ENCODE results near the gene TMEM250. TPM values are rescaled to one million over a fixed set of nuclear protein-coding genes. Genes with fewer than 3 reads are reported as not detected.

The TMEM250 gene
- total RNA-seq, 1 donor from 2014 or later = 37.5 TPM

DNA sequence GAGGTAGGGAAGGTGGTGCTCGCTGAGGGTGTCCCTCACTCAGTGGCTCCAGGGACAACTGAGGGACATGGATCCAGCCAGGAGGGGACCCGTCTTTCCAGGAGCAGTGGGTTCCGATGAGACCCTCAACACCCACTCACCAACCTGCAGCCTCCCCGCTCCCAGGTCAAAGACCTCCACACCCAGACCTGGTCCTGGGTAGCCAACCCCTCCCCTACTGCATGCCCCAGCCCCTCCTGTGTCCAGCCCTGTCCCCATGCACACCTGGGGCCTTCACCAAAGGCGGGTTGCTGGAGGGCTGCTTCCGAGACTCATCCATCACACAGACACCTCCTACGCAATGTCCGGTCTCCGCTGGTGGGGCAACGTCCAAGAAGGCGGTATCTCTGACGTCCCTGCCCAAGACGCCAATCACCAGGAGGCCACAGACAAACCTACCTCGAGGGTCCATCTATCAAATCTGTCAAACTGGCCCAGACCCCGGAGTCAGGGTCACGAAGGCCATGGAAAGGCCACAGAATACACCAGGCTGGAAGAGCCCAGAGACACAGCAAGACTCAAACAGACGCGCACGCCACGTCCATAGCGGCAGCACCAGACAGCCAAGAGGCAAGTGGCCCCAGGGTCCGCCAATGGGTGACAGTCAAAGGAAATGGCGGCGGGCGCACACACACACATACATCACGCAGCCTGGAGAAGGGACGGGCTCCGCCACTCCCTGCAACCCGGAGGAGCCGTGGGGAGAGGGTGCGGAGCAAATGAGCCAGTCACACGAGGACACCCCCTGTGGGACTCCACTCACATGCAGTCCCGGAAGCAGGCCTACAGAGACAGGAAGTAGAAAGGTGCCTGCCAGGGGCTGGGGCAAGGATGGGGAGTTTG, 34.4 kb downstream of the TMEM250 start:
- TF ChIP-seq, protein P1, sequence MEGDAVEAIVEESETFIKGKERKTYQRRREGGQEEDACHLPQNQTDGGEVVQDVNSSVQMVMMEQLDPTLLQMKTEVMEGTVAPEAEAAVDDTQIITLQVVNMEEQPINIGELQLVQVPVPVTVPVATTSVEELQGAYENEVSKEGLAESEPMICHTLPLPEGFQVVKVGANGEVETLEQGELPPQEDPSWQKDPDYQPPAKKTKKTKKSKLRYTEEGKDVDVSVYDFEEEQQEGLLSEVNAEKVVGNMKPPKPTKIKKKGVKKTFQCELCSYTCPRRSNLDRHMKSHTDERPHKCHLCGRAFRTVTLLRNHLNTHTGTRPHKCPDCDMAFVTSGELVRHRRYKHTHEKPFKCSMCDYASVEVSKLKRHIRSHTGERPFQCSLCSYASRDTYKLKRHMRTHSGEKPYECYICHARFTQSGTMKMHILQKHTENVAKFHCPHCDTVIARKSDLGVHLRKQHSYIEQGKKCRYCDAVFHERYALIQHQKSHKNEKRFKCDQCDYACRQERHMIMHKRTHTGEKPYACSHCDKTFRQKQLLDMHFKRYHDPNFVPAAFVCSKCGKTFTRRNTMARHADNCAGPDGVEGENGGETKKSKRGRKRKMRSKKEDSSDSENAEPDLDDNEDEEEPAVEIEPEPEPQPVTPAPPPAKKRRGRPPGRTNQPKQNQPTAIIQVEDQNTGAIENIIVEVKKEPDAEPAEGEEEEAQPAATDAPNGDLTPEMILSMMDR (conservative IDR thresholded peaks at IDR 0.05; ENCODE audit: low read depth, low read length) = no peak
- H3K4me3 ChIP-seq (ENCODE audit: low read depth, low read length) = no peak overlapping the region
- DNase-seq (ENCODE audit: low read depth) = no peak

DNA sequence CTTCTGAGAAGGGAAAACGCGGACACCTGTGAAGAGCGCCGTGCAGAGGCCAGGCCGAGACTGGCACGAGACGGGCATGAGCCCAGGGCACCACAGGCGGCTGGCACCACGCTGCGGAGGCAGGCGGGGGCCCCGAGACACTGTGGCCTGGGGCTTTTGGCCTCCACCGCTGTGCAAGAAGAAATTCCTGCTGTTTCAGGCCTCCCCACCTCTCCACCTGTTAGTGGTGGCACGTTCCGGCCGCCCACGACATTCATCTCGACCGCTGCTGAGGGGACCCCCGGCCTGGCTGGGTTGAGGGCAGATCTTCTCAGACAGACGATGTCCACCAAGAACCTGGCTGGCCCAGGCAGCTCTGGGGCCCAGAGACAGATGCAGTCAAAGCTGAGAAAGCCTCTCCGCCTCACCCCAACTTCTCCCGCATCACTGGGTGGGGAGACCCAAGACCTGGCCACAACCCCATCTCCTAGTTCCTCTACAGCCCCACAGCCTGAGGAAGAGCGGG, 35.1 kb downstream of the TMEM250 start:
- TF ChIP-seq, protein P1 (conservative IDR thresholded peaks at IDR 0.05; ENCODE audit: low read depth, low read length) = no peak
- H3K4me3 ChIP-seq (ENCODE audit: low read depth, low read length) = no peak overlapping the region
- no peak for DNase-seq (ENCODE audit: low read depth)

DNA sequence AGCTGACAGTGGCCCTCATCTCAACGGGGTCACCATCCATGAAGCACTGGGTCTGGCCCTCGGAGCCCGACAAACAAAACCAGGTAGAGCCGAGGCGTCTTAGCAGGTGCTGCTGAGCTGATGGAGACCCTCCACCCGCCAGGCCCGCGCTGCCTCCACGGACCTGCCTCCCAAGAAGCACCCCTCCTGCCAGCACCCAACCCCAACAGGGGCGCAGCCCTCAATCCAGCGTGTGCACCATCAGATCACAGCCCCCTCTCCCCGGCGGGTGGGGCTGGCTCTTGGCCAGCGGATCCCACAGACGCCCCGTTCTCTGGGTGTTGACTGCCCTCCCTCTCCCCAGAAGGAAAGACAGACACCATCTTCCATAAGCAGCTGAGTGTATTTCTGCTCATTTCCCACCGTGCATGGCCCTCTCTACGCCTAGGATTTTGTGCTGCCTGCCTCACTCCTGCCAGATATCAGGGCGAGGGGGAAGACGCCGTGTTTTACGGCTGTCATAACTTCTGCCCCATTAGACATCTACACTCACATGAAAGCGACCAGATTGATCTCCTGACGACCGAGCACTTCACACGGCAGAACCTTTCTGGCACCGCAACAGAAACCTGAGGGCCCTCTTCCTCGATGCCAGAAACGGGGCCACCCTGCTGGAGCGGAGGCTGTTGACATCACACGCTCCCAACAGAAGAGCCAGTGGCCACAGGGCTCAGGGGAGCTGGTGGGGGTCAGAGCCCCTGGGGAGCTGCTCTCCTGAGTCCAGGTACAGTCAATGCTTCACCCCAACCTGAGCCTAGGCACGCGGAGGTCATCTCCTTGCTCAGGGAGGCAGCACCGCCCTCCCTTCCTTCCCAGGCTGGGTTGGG, 35.9 kb downstream of the TMEM250 start:
- H3K4me3 ChIP-seq (ENCODE audit: low read depth, low read length) = no peak overlapping the region
- TF ChIP-seq, protein P1 (conservative IDR thresholded peaks at IDR 0.05; ENCODE audit: low read depth, low read length) = no peak
- DNase-seq (ENCODE audit: low read depth) = no peak

DNA sequence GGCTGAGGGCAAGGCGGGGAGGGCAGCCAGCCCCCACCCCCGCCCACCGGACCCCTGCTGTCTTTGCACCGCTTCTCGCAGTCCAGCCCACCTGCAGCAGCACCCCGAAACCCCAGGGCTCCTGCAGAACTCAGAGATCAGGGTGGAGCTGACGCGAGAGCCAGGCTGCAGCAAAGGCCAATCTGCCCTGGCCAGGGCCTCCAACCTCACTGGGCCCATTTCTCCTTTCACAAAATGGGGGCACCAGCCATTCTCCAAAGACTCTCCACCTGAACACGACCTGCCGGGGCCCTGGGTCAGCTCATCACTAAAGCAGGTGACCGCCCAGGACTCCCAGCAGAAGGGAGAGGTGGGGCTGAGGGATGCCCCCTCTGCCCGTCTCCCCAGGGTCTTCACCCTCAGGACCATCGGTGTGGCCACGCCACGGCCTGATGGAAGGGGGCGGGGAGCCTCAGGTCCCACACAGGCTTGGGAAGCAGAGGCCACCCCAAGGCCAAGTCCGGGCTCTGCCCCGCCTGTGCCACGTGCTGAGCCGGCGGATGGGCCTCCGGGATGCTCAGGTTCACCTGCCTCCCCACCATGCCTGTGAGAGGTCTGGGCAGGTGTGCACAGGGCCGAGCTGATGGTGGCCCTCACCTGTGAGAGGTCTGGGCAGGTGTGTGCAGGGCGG, 36.7 kb downstream of the TMEM250 start:
- TF ChIP-seq, protein P1 (conservative IDR thresholded peaks at IDR 0.05; ENCODE audit: low read depth, low read length) = no peak

DNA sequence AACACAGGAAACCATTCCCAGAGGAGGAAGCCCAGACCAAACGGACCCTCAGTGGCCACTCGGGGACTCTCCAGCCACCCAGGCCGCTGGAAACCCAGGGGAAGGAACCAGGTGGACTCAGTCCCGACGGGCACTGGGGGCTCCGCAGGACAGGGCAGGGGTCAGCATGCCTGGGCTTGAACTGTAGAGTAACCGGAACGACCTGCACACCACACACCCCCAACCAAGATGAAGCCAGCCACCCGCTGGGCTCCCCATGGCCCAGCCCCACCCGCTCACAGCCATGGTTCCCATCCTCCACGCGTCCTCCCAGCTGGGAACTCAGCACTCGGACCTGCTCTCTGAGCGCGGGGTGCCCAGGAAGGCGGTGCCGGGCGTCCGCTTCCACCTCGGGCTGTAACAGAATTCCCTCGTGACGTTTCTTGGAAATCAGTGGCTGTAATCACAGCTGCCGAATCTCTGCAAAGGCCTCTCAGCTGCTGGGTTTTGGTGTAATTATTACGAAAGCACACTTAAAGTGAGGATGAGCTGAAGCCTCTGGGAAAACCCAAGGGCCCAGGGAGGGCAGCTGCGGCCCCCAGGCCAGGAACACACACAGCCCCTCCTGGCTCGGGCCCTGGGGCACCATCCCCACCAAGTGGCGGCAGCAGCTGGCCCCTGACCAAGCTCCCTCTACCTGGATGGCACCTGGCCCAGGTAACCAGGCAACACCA, 37.4 kb downstream of the TMEM250 start:
- H3K4me3 ChIP-seq (ENCODE audit: low read depth, low read length) = no peak overlapping the region
- DNase-seq (ENCODE audit: low read depth) = no peak
- TF ChIP-seq, protein P1 (conservative IDR thresholded peaks at IDR 0.05; ENCODE audit: low read depth, low read length) = no peak

More for the DNA sequence above, 36.7 kb downstream of the TMEM250 start:
- no peak overlapping the region for H3K4me3 ChIP-seq (ENCODE audit: low read depth, low read length)
- DNase-seq (ENCODE audit: low read depth) = no peak

DNA sequence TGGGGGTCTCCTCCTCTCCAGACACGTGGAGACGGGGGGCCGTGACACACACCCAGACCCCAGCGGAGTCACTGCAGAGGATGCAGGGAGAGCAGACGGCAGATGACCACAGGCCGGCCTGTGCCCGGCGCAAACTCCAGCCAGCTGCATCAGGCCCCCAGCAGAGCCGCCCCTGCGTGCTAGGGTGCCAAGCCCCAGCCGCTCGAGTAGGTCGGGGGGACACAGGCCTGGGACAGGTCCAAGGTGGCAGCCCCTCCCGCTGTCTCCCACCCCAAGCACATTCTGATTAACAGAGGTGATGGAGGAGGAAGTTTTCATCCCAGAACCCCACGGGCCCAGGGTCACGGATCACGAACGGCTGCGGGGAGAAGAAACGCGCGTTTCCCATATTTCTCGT, 38.0 kb downstream of the TMEM250 start:
- TF ChIP-seq, protein P1 (conservative IDR thresholded peaks at IDR 0.05; ENCODE audit: low read depth, low read length) = no peak
- no peak overlapping the region for H3K4me3 ChIP-seq (ENCODE audit: low read depth, low read length)
- no peak for DNase-seq (ENCODE audit: low read depth)

Measured in epithelial cell of proximal tubule (primary cell).